Skin of body (tissue), 2 donors: ENCODE results near the gene AIFM2. TPM values are rescaled to one million over a fixed set of nuclear protein-coding genes. Genes with fewer than 3 reads are reported as not detected.
"Not testable (repeated sequence)": the region's sequence is repeated elsewhere in the genome, so short reads cannot be mapped to it uniquely, and the experiment has no call there.

Experiments used
- DNase-seq: peaks from one replicate; lab custom pipeline; 2025; lab: John Stamatoyannopoulos, UW
- total RNA-seq: library from RNA; depleted of rRNA; stranded (reverse); fragments of >200 nt; gene quantifications from one replicate; pipeline ENCODE4 v1.2.3, GENCODE V29; 2014

AIFM2 gene
- total RNA-seq, 1 donor from 2014 or later, result 8.5 TPM

GRCh38 chr10:70096016-70096704, 36.5 kb downstream of the AIFM2 start:
- no peak for DNase-seq

DNA sequence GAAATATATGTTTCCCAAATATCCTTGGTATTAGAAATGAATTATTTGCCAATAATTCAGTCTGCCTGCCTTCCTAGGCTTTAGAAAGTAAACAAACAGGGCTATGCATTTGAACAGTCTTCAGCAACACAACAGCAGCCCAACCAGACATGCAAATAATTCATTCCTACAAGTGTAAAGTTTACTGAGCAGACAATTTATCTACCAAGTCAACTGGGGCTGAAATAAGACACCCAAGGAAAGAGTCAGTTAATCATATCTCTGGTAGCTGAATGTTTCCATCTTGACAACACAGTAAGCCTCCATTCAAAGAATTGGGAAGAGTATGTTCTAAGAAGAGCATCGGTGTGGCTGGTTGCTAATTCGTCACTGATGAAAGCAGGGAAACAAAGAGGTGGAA, 38.4 kb downstream of the AIFM2 start:
- no peak for DNase-seq

DNA sequence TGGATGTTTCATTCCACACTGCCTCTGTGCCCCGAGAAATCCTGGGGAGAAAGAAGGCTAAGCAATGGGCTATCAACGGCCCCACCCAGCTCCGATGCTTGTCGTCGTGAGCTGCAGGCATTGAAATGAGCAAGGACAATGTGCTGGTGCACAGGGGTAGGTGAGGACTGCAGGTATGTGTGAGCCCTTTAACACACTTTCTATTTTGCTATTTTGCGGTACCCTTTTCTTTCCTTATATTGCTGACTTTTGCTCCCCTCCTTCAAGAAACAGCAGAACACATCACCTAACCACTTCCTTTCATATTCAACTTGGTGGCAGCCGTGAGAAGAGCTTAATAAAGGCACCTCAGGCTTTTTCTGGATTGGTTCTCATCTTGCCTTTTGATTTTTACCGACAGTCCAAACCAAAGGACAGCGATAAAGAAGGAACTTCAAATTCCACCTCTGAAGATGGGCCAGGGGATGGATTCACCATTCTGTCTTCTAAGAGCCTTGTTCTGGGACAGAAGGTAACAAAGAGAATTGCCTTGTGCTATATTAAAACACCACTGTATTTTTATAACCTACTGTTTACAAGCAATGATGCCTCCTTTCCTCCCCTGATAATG, 39.2 kb downstream of the AIFM2 start:
- DNase-seq, result no peak

DNA sequence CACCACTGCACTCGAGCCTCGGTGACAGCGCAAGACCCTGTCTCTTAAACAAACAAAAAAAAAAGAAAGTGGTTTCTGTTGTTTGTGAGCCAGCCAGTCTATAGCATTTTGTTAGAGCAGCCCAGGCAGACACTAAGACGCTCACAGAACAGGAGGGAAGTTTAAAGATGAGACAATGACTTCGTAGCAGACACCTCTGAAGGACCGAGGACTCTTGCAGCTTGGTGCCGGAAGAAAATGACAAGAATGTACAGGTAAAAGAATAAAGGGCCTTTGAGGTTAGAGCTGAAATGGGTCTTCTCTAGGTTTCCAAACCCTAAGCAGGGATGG, 40.3 kb downstream of the AIFM2 start:
- no peak for DNase-seq

DNA sequence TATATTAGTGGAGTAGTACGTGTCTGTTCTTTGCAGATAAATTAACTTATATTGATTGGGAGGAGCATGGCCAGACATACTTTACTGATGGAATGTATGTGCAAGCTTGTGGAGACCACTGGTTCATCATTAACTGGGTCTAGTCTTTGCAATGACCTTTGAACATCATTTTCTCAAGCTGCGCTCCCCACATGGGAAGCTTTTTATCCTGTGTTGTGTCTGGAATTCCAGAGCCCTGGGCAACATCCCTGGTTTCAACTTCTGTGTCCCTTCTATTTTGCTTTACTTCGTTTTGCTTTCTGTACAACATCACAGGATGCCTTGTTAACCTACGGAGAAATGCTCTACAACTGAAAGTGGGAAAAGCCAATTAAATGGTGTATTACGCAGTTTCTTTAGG, 41.7 kb downstream of the AIFM2 start:
- DNase-seq, result no peak

- DNase-seq, result no peak
These were observed 42.6 kb downstream of the AIFM2 start for GRCh38 chr10:70090013-70090412.

GRCh38 chr10:70088308-70088698, 44.3 kb downstream of the AIFM2 start:
- no peak for DNase-seq

DNA sequence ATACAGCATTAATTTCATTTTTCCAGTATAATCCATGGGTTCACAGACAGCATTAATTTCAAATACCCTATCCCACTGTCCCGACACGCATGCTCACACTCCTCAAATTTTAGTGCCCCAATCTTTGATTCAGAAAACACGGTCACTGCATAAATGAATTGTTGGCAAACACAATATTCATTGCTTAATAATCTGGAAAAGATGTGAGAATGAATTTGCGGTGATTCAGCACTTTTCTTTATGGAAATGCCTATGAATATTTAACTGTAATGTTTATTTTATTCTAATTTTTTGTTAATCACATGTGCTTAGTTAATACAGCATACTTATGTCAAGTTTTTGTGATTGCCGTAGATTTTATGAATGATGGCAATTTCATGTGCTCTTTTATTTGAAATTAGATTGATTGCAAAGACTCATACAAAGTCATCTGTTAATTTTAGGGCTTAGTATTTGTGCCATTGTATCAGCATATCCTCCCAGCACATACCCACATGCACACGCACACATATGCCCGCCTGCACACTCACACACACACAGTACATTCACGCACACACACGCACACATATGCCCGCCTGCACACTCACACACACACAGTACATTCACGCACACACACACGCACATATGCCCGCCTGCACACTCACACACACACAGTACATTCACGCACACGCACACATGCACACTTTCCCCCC, 44.9 kb downstream of the AIFM2 start:
- DNase-seq, result no peak

DNA sequence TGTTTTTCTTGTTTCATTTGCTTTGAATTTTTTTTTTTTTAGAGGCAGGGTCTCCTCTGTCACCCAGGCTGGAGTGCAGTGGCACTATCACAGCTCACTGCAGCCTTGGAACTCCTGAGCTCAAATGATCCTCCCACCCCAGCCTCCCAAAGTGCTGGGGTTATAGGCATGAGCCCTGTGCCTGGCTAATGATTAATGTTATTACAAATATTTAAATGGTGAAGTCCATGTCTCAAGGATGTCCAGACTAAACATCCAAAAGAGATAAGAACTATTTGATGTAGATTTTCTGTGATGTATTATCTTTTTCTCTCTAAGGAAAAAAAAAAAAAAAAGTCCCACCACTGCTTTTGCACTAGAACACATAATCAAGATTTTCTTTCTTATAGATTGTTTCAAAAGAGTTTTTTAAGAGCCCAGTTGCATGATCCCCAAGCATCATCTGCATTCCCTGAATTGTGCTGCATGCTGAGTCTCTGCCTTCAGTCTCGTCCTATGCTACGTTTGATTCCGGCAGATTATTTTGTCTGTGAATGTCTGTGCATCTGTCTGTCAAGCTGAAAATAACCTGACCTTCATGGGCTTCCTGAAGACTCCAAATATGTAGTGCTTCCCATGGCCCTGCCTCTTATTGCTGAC, 46.5 kb downstream of the AIFM2 start:
- DNase-seq, result no peak

DNA sequence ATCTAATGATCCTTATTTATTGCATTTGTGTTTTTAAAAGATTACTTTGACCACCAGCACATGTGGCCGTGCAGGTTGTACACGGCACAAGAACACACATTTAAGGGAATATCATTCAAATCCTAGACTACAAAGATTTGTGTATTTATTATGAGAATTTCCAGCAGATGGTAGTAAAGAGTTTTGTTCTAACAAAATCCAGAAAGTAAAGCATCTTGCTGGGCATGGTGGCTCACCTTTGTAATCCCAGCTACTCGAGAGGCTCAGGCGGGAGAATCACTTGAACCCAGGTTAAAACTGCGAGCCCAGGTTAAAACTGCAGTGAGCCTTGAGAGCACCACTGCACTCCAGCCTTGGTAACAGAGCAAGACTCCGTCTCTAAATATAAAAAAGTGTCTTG, 48.4 kb downstream of the AIFM2 start:
- DNase-seq, result no peak

DNA sequence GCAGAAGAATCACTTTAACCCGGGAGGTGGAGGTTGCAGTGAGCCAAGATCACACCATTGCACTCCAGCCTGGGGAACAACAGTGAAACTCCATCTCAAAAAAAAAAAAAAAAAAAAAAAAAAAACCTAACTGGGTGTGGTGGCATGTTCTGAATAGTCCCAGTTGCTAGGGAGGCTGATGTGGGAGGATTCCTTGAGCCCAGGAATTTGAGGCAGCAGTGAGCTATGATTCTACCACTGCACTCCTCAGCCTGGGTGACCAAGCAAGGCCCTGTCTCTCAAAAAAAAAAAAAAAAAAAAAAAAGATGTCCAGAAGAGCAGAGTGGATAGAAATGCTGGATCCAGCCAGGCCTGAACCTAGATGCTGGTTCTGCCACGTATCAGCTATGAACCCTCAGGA, 51.8 kb downstream of the AIFM2 start:
- DNase-seq, result not testable (repeated sequence)

DNA sequence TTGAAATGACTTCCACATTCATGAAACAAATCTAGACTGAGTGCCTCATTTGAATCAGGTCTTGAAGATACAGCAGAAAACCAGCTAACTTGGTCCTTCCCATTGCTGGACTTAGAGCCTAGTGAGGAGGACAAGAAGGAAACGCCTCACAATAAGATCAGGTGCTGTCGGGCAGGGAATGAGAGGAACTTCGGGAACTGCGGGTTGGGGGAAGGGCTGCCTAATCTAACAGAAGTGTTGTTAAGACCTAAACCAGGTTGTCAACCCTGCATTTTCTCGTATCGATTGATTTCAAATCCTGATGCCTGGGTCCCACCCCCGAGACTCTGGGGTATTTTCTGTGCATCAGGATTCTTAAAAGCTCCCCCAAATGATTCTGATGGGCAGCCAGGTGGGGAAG, 53.7 kb downstream of the AIFM2 start:
- no peak for DNase-seq

DNA sequence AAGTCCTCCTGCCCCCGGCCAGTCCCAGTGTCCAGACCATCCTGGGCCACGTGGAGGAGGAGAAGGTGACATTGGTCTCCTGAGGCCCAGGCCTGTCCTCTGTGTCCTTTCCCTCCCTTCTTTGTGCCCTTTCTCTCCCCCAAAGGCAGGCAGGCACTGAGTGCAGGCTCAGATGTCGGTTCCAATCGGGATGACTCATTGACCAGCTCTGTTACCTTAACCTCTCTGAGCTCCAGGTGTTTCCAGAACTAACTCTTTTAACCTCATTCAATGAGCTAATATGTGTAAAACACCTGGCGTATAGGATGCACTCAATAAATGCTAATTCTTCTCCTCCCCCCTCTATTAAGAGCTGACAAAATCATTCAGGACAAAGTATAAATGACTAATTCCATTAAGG, 54.3 kb downstream of the AIFM2 start:
- no peak for DNase-seq

DNA sequence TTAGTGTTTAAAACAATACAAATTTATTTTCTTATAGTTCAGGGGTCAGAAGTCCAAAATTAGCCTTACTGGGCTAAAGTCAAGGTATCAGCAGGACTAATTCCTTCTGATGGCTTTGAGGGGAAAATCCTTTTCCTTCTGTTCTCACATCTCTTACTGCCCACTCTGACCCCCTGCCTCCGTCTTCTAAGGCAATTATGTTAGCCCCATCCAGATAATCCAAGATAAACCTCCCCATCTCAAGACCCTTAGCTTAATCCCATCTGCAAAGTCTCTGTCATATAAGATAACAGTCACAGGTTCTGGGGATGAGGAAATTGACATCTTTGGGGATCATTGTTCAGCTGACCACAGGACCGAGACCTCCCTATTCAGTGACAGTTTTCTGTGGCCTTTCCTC, 57.7 kb downstream of the AIFM2 start:
- DNase-seq, result no peak

DNA sequence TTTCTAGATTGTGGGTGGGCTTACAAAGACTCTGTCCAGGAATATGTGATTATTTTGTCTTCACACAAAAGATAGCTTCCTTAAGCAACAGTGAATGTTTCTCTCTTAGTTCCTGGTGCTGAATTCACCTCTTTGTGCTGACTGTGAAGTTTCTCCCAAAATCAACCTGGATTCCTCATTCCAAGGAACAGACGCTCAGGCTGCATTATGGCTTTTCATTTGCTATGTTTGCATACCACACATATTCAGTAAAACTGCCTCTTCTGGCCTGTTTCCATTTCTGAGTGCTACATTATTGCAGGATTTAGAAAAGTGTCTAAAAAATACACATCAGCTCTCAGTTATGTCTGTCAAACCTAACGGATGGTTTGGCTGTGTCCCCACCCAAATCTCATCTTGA, 58.5 kb downstream of the AIFM2 start:
- no peak for DNase-seq

DNA sequence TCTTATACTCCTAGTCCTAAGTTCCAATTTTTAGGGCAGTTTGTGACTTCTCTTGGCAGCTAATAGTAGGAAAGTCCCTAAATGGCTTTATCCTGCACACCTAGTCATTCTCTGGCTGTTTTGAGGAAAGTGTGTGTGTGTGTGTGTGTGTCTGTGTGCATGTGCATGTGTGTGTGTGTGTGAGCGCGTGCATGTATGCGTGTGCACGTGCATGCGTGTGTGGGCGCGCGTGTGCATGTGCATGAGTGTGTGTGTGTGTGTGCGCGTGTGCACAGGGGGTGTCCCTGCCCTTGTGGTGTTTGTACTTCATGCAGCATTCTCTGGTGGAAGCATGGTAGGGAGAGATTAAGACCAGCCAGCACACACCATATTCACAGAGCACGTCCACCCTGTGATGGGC, 61.8 kb downstream of the AIFM2 start:
- DNase-seq, result no peak

DNA sequence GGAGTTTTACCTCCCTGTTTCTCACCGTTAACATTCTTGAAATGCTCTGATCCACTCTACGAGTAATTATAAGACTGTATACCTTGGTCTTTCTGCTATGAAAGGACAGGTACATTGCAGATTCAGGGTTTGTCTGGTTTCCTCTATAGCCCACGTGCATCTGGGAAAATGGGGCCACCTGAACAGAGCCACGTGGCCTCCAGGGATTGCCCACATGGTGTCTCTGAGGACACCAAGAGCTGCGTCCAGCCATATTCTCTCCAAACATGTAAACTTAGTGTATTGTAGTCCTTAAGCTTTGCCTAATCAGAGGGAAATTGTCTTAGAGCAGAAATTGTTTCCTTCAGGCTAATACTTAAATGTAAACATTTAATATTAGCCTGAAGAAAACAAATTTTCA, 63.3 kb downstream of the AIFM2 start:
- no peak for DNase-seq

DNA sequence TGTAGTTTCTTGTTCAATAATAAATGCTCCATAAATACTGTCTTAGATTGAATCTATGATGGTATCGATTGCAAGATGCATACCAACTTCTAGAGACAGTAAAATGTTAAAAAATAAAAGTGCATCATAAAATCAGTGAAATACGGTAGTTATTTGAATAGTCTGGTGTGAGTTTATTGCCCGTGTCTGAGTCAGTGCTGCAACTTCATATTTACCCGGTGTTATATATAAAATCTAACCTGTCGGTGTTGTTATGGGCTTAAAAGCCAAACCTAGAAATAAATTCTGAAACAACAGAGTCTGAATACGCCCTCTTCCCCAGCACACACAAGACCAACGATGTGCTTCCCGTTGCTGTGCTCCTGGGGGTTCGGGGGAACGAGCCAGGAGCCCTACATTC, 63.7 kb downstream of the AIFM2 start:
- no peak for DNase-seq

GRCh38 chr10:70067586-70067985, 65.0 kb downstream of the AIFM2 start:
- no peak for DNase-seq

DNA sequence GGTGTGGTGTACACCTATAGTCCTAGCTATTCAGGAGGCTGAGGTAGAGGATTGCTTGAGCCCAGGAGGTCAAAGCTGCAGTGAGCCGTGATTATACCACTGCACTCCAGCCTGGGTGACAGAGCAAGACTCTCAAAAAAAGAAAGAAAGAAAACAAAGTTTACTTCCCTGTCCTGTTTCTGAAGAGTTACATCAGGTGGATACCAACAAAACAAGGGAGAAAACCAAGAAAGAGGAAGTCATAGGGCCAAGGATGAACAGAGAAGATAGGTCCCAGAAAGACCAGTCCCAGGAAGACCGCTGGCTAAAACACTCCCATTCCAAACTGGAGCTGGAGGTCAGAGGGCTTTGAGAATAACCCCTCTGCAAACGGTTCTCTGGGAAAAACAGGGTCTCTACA, 66.4 kb downstream of the AIFM2 start:
- no peak for DNase-seq

DNA sequence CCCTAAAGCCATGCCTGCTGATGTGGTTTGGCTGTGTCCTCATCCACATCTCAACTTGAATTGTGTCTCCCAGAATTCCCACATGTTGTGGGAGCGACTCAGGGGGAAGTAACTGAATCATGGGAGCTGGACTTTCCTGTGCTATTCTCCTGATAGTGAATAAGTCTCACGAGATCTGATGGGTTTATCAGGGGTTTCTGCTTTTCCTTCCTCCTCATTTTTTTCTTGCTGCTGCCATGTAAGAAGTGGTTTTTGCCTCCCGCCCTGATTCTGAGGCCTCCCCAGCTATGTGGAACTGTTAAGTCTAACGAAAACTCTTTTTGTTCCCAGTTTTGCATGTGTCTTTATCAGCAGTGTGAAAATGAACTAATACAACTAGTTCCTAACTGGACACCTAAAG, 68.1 kb downstream of the AIFM2 start:
- no peak for DNase-seq

DNA sequence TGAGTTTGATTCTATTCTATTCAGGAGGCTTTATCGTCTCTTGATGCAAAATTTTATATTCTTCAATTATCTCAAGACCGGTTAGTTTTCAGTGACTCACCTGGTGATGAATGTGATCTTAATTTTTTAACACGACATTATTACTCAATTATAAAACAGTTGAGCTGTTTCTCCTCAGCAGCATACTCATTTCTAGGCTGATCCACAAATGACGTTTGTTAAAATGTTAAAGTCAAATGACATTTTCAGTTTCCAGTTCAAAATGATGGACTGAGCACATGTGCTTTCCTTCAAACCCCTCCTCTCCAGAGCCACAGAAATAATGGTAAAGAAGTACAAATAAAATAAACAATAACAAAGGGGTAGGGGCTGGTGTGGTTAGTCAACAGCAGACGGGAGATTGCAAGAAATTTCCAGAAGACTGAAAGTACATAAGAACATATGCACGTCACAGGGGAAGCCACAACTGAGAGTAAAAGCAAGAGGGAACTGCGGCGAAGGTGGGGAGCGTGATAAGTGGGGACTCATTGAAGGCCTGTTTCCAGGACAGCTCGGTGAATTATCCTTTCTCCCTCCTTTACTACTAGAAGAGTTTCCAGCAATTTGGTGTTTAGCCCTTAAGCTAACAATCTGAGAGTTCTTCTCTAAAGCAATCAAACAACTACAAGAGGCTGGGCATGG, 69.1 kb downstream of the AIFM2 start:
- DNase-seq, result no peak
